Raji (cell line): ENCODE measurements around the gene PTGES3L.

Experiments
- POLR2A ChIP-seq: IDR thresholded peaks from 2 replicates; pipeline ENCODE4 v1.6.1; 2011; ENCODE audit warnings: low read depth, low read length, control low read depth; ENCODE audit not compliant: insufficient read depth

PTGES3L gene

GRCh38 chr17:42979511-42980273 is at the start of gene PTGES3L:
Gene PTGES3L, minus strand, starts transcription at chr17:42980080. Its CDS starts 27 bp downstream, at chr17:42980053.
- TF ChIP-seq POLR2A: no peak

- TF ChIP-seq POLR2A: no peak
Observed at GRCh38 chr17:43028221-43028861, 48.5 kb upstream of the PTGES3L start.

- TF ChIP-seq POLR2A: no peak
Observed at GRCh38 chr17:43027091-43028032, 47.5 kb upstream of the PTGES3L start.

GRCh38 chr17:43026595-43026994 is 46.7 kb upstream of the PTGES3L start:
- no peak for TF ChIP-seq POLR2A

- no peak for TF ChIP-seq POLR2A
Observed at GRCh38 chr17:43025766-43026537, 46.1 kb upstream of the PTGES3L start.

GRCh38 chr17:43025290-43025657 is 45.4 kb upstream of the PTGES3L start:
- TF ChIP-seq POLR2A: no peak

GRCh38 chr17:43024407-43025289 is 44.8 kb upstream of the PTGES3L start, which contains the start of gene RND2:
Gene RND2, plus strand, starts transcription at chr17:43025231. Its CDS starts 117 bp downstream, at chr17:43025348.
- no peak for TF ChIP-seq POLR2A

- 0 out of 2 replicates have a peak, but pooled peaks have one; percentile 17 for TF ChIP-seq POLR2A
Observed at GRCh38 chr17:43021741-43022512, 42.0 kb upstream of the PTGES3L start, which contains the start of gene VAT1. Gene VAT1, minus strand, starts transcription at chr17:43022385. Its CDS starts 63 bp downstream, at chr17:43022322.

- no peak for TF ChIP-seq POLR2A
Observed at GRCh38 chr17:43020789-43021740, 41.2 kb upstream of the PTGES3L start.

GRCh38 chr17:43020030-43020621 is 40.2 kb upstream of the PTGES3L start:
- TF ChIP-seq POLR2A: no peak

GRCh38 chr17:43019418-43019817 is 39.5 kb upstream of the PTGES3L start:
- no peak for TF ChIP-seq POLR2A
